ENCODE measurements around the gene TBC1D4.

DNA sequence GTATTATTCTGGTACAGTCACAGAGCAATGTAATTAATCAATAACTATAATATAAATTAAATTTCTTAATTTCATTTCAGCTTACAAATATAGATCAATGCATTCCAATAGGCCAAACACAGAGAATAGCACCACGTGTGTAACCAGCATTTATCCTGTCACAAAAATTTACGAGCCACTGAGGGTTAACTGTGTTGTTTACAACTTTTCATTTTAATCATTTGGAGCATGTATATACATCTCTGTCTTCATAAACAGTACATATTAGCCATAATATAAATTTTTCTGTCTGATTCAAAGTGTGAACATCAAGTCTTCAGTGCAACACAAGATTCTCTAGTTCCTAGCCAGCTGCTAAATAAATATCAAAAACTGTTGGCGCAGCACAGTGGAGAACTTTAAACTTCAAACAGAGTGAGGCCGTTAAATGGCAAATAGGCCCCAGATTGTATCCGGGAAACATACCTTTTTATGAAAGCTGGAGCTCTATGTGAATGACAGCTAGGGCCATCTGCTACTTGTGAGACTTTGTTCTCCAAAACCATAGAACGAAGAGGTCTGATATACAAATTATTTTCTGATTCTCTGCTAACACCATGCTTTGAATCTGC lies 105.1 kb downstream of the TBC1D4 start:
- no peak for TF ChIP-seq POLR2AphosphoS5 (IDR thresholded peaks at IDR 0.05)
- TF ChIP-seq, protein P1, sequence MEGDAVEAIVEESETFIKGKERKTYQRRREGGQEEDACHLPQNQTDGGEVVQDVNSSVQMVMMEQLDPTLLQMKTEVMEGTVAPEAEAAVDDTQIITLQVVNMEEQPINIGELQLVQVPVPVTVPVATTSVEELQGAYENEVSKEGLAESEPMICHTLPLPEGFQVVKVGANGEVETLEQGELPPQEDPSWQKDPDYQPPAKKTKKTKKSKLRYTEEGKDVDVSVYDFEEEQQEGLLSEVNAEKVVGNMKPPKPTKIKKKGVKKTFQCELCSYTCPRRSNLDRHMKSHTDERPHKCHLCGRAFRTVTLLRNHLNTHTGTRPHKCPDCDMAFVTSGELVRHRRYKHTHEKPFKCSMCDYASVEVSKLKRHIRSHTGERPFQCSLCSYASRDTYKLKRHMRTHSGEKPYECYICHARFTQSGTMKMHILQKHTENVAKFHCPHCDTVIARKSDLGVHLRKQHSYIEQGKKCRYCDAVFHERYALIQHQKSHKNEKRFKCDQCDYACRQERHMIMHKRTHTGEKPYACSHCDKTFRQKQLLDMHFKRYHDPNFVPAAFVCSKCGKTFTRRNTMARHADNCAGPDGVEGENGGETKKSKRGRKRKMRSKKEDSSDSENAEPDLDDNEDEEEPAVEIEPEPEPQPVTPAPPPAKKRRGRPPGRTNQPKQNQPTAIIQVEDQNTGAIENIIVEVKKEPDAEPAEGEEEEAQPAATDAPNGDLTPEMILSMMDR (IDR thresholded peaks at IDR 0.05): no peak
